ENCODE data around the gene STK11. TPM values are rescaled to one million over a fixed set of nuclear protein-coding genes. Genes with fewer than 3 reads are reported as not detected.

Gene STK11
- total and polyA plus RNA-seq, 2 experiments from 2014 or later: 4.6 to 64.1 TPM

GRCh38 chr19:1261538-1261797 lies 55.9 kb downstream of the STK11 start:
- peaks cover 14% of the 10 kb centered on the region; the same call in 1 of the 2 replicates for H3K36me3 ChIP-seq (ENCODE audit: low read depth)
- H3K79me2 ChIP-seq (ENCODE audit: insufficient read depth): peaks cover 19% of the 10 kb centered on the region
- H3K4me1 ChIP-seq (ENCODE audit: insufficient read depth): peaks cover 48% of the 10 kb centered on the region
- in situ Hi-C loops (cut with MboI): no loop called here
- WGBS, 2 experiments (ENCODE audit: low coverage in 1 of 2, low lambda C conversion rate in 2 of 2, missing lambda C conversion rate in 2 of 2): 21 to 25% methylated on average over 14 of the region's 14 CpGs
- peak; percentile 63 for DNase-seq
- no peaks in the 10 kb centered on the region for H3K9me3 ChIP-seq (ENCODE audit: low read depth)
- no peaks in the 10 kb centered on the region for H3K27me3 ChIP-seq (replicated peaks; ENCODE audit: insufficient read depth)
- H2AFZ ChIP-seq: no peak overlapping the region
- H3K4me3 ChIP-seq: peak overlapping the region; percentile 81
- peak overlapping the region; percentile 98 for H3K27ac ChIP-seq
- no peaks in the 10 kb centered on the region for H4K20me1 ChIP-seq (ENCODE audit: insufficient read depth)
- H3F3A ChIP-seq (ENCODE audit: insufficient read depth): peaks cover 40% of the 10 kb centered on the region
- no peak for TF ChIP-seq EZH2phosphoT487 (IDR thresholded peaks at IDR 0.05; ENCODE audit: insufficient read depth, low read depth)
- TF ChIP-seq EZH2 (IDR thresholded peaks at IDR 0.05; ENCODE audit: insufficient read depth, poor library complexity, severe bottlenecking): no peak
- H3K9ac ChIP-seq: peak overlapping the region; percentile 94
- no peaks in the 10 kb centered on the region for H3K9me2 ChIP-seq (ENCODE audit: insufficient read depth)
- H3K4me2 ChIP-seq (ENCODE audit: unreplicated experiment): peak overlapping the region; percentile 98

- Histone ChIP-seq H3K9me2 (ENCODE audit: insufficient read depth) (no peaks in the 10 kb centered on the region), H3K79me2 (ENCODE audit: insufficient read depth) (peaks cover 13% of the 10 kb centered on the region), H2AFZ (no peak overlapping the region), H3K4me3 (peak overlapping the region; percentile 81), H3K27me3 (replicated peaks; ENCODE audit: insufficient read depth) (no peaks in the 10 kb centered on the region), H3K4me2 (ENCODE audit: unreplicated experiment) (peak overlapping the region; percentile 98), H3K27ac (peak overlapping the region; percentile 98), H4K20me1 (ENCODE audit: insufficient read depth) (no peaks in the 10 kb centered on the region), H3K9me3 (ENCODE audit: low read depth) (no peaks in the 10 kb centered on the region), H3K9ac (peak overlapping the region; percentile 94), H3K36me3 (ENCODE audit: low read depth) (peaks cover 9% of the 10 kb centered on the region; the same call in 1 of the 2 replicates), H3F3A (ENCODE audit: insufficient read depth) (peaks cover 35% of the 10 kb centered on the region), H3K4me1 (ENCODE audit: insufficient read depth) (peaks cover 48% of the 10 kb centered on the region)
- WGBS, 2 experiments (ENCODE audit: low coverage in 1 of 2, low lambda C conversion rate in 2 of 2, missing lambda C conversion rate in 2 of 2): 9 to 17% methylated on average over 25 of the region's 28 CpGs
- DNase-seq: peak; percentile 85
- in situ Hi-C loops (cut with MboI): no loop called here
- TF ChIP-seq EZH2 (IDR thresholded peaks at IDR 0.05; ENCODE audit: insufficient read depth, poor library complexity, severe bottlenecking) (no peak), EZH2phosphoT487 (IDR thresholded peaks at IDR 0.05; ENCODE audit: insufficient read depth, low read depth) (no peak)
Observed at GRCh38 chr19:1261798-1262622, 56.4 kb downstream of the STK11 start.

- WGBS, 2 experiments (ENCODE audit: low coverage in 1 of 2, low lambda C conversion rate in 2 of 2, missing lambda C conversion rate in 2 of 2): 72 to 79% methylated on average over 10 to 21 of the region's 21 CpGs
- Histone ChIP-seq H3K9me2 (ENCODE audit: insufficient read depth) (no peaks in the 10 kb centered on the region), H3K27ac (peak overlapping the region; percentile 98), H4K20me1 (ENCODE audit: insufficient read depth) (no peaks in the 10 kb centered on the region), H3K9me3 (ENCODE audit: low read depth) (no peaks in the 10 kb centered on the region), H3K79me2 (ENCODE audit: insufficient read depth) (peaks cover 13% of the 10 kb centered on the region), H3K4me1 (ENCODE audit: insufficient read depth) (peaks cover 49% of the 10 kb centered on the region), H3K27me3 (replicated peaks; ENCODE audit: insufficient read depth) (no peaks in the 10 kb centered on the region), H2AFZ (no peak overlapping the region), H3K9ac (peak overlapping the region; percentile 94; the same call in 1 of the 2 replicates), H3K4me3 (0 out of 2 replicates have a peak overlapping the region, but pooled peaks have one; percentile 81), H3K36me3 (ENCODE audit: low read depth) (peaks cover 5% of the 10 kb centered on the region; the same call in 1 of the 2 replicates), H3K4me2 (ENCODE audit: unreplicated experiment) (peak overlapping the region; percentile 98), H3F3A (ENCODE audit: insufficient read depth) (peaks cover 31% of the 10 kb centered on the region)
- in situ Hi-C loops (cut with MboI): no loop called here
- no peak for TF ChIP-seq EZH2 (IDR thresholded peaks at IDR 0.05; ENCODE audit: insufficient read depth, poor library complexity, severe bottlenecking)
- no peak for TF ChIP-seq EZH2phosphoT487 (IDR thresholded peaks at IDR 0.05; ENCODE audit: insufficient read depth, low read depth)
- no peak for DNase-seq
Observed at GRCh38 chr19:1262623-1263123, 57.1 kb downstream of the STK11 start.

GRCh38 chr19:1263188-1263587 lies 57.6 kb downstream of the STK11 start:
- Histone ChIP-seq H3K4me1 (ENCODE audit: insufficient read depth) (peaks cover 46% of the 10 kb centered on the region), H3K27ac (no peak overlapping the region), H4K20me1 (ENCODE audit: insufficient read depth) (no peaks in the 10 kb centered on the region), H3K9me3 (ENCODE audit: low read depth) (no peaks in the 10 kb centered on the region), H3K27me3 (replicated peaks; ENCODE audit: insufficient read depth) (no peaks in the 10 kb centered on the region), H3K9me2 (ENCODE audit: insufficient read depth) (no peaks in the 10 kb centered on the region), H3K4me2 (ENCODE audit: unreplicated experiment) (no peak overlapping the region), H3F3A (ENCODE audit: insufficient read depth) (peaks cover 26% of the 10 kb centered on the region), H3K79me2 (ENCODE audit: insufficient read depth) (peaks cover 13% of the 10 kb centered on the region), H3K36me3 (ENCODE audit: low read depth) (no peaks in the 10 kb centered on the region; the same call in 1 of the 2 replicates), H3K9ac (no peak overlapping the region), H2AFZ (no peak overlapping the region), H3K4me3 (no peak overlapping the region)
- WGBS, 2 experiments (ENCODE audit: low coverage in 1 of 2, low lambda C conversion rate in 2 of 2, missing lambda C conversion rate in 2 of 2): 81% methylated on average over 5 of the region's 5 CpGs
- no peak for DNase-seq
- in situ Hi-C loops (cut with MboI): no loop called here
- TF ChIP-seq EZH2 (IDR thresholded peaks at IDR 0.05; ENCODE audit: insufficient read depth, poor library complexity, severe bottlenecking) (no peak), EZH2phosphoT487 (IDR thresholded peaks at IDR 0.05; ENCODE audit: insufficient read depth, low read depth) (no peak)

Data from GM23248 (cell line).